ENCODE measurements around the gene CPED1.

DNA sequence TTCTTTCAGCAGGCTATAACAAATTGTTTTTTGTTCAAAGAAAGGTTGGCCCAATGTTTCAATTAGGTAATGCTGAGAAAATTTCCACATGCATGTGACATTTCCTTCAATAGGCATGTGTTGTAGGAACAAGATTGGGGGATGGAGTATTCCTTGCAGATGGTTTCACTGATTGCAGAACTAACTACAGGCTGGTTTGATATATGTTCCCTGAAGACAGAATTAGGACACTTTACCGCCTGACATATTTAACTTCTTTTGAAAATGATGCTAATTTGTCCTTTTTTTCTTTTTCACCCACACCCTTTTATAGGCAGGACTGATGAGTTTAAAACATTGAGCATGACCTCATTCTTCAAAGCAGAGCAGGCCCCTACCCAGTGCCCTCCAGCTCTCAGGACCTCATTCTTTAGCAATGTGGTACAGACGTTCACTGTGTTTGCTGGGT, 163.3 kb downstream of the CPED1 start:
- TF ChIP-seq, protein P1, sequence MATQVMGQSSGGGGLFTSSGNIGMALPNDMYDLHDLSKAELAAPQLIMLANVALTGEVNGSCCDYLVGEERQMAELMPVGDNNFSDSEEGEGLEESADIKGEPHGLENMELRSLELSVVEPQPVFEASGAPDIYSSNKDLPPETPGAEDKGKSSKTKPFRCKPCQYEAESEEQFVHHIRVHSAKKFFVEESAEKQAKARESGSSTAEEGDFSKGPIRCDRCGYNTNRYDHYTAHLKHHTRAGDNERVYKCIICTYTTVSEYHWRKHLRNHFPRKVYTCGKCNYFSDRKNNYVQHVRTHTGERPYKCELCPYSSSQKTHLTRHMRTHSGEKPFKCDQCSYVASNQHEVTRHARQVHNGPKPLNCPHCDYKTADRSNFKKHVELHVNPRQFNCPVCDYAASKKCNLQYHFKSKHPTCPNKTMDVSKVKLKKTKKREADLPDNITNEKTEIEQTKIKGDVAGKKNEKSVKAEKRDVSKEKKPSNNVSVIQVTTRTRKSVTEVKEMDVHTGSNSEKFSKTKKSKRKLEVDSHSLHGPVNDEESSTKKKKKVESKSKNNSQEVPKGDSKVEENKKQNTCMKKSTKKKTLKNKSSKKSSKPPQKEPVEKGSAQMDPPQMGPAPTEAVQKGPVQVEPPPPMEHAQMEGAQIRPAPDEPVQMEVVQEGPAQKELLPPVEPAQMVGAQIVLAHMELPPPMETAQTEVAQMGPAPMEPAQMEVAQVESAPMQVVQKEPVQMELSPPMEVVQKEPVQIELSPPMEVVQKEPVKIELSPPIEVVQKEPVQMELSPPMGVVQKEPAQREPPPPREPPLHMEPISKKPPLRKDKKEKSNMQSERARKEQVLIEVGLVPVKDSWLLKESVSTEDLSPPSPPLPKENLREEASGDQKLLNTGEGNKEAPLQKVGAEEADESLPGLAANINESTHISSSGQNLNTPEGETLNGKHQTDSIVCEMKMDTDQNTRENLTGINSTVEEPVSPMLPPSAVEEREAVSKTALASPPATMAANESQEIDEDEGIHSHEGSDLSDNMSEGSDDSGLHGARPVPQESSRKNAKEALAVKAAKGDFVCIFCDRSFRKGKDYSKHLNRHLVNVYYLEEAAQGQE (IDR thresholded peaks at IDR 0.05; ENCODE audit: insufficient read depth in 1 of 2, low read depth in 2 of 2, low read length in 1 of 2) = no peak
- TF ChIP-seq, protein P2, sequence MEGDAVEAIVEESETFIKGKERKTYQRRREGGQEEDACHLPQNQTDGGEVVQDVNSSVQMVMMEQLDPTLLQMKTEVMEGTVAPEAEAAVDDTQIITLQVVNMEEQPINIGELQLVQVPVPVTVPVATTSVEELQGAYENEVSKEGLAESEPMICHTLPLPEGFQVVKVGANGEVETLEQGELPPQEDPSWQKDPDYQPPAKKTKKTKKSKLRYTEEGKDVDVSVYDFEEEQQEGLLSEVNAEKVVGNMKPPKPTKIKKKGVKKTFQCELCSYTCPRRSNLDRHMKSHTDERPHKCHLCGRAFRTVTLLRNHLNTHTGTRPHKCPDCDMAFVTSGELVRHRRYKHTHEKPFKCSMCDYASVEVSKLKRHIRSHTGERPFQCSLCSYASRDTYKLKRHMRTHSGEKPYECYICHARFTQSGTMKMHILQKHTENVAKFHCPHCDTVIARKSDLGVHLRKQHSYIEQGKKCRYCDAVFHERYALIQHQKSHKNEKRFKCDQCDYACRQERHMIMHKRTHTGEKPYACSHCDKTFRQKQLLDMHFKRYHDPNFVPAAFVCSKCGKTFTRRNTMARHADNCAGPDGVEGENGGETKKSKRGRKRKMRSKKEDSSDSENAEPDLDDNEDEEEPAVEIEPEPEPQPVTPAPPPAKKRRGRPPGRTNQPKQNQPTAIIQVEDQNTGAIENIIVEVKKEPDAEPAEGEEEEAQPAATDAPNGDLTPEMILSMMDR (IDR thresholded peaks at IDR 0.05) = no peak
